MCF 10A (cell line): ENCODE measurements around the gene CTSG. TPM values are rescaled to one million over a fixed set of nuclear protein-coding genes. Genes with fewer than 3 reads are reported as not detected.
"Not testable (repeated sequence)": the region's sequence is repeated elsewhere in the genome, so short reads cannot be mapped to it uniquely, and the experiment has no call there.

Source experiments
- BruUV-seq: library from RNA; stranded (reverse); fragments of 400-500 nt; replicated peaks from 2 replicates; lab custom pipeline; 2021; lab: Mats Ljungman, UMichigan
- CTCF ChIA-PET: fragments of 300-600 bp; sonication (Branson Sonifier 250); formaldehyde crosslinking; extraction: SDS; loops from one replicate; lab custom pipeline; 2021; ENCODE audit warnings: antibody characterized with exemption, inconsistent platforms; lab: Yijun Ruan, JAX
- POLR2A ChIA-PET: fragments of 300-600, 350-650 bp; sonication (Branson Sonifier 250); formaldehyde crosslinking; extraction: SDS; loops from one replicate; lab custom pipeline; 2020; ENCODE audit warnings: antibody characterized with exemption, inconsistent platforms; lab: Yijun Ruan, JAX
- DNase-seq: peaks from one replicate; pipeline ENCODE4 v3.0.0-alpha.2; 2018; ENCODE audit not compliant: unreplicated experiment
- H3K27ac Mint-ChIP-seq: one replicate; pipeline ENCODE4 v1.8.0; 2022; ENCODE audit warnings: mild to moderate bottlenecking, low read depth, mixed read lengths; ENCODE audit not compliant: unreplicated experiment
- H3K27me3 Mint-ChIP-seq: one replicate; pipeline ENCODE4 v1.8.0; 2022; ENCODE audit warnings: mixed read lengths; ENCODE audit not compliant: insufficient read depth, unreplicated experiment
- H3K36me3 Mint-ChIP-seq: one replicate; pipeline ENCODE4 v1.8.0; 2022; ENCODE audit warnings: mild to moderate bottlenecking, moderate library complexity, mixed read lengths; ENCODE audit not compliant: insufficient read depth, unreplicated experiment
- H3K4me1 Mint-ChIP-seq: one replicate; pipeline ENCODE4 v1.8.0; 2022; ENCODE audit warnings: mixed read lengths; ENCODE audit not compliant: insufficient read depth, unreplicated experiment
- H3K4me3 Mint-ChIP-seq: one replicate; pipeline ENCODE4 v1.8.0; 2022; ENCODE audit warnings: mild to moderate bottlenecking, moderate library complexity, mixed read lengths; ENCODE audit not compliant: unreplicated experiment
- H3K9me3 Mint-ChIP-seq: one replicate; pipeline ENCODE4 v1.8.0; 2022; ENCODE audit warnings: mixed read lengths; ENCODE audit not compliant: unreplicated experiment
- CTCF ChIP-seq: fragments of 200-600 bp; IDR thresholded peaks from one replicate; pipeline ENCODE4 v1.8.0; 2022; ENCODE audit warnings: antibody characterized with exemption, mild to moderate bottlenecking; ENCODE audit not compliant: unreplicated experiment
- intact Hi-C: fragments of 100-400 bp; cut with micrococcal nuclease; formaldehyde crosslinking; loops from 2 replicates; pipeline ENCODE4 v1.14.1; 2022
- total RNA-seq: library from RNA; stranded (reverse); gene quantifications from 2 replicates; pipeline ENCODE4 v1.2.3, GENCODE V29; 2022

Gene CTSG
- total RNA-seq, 1 experiment from 2014 or later: not detected

DNA sequence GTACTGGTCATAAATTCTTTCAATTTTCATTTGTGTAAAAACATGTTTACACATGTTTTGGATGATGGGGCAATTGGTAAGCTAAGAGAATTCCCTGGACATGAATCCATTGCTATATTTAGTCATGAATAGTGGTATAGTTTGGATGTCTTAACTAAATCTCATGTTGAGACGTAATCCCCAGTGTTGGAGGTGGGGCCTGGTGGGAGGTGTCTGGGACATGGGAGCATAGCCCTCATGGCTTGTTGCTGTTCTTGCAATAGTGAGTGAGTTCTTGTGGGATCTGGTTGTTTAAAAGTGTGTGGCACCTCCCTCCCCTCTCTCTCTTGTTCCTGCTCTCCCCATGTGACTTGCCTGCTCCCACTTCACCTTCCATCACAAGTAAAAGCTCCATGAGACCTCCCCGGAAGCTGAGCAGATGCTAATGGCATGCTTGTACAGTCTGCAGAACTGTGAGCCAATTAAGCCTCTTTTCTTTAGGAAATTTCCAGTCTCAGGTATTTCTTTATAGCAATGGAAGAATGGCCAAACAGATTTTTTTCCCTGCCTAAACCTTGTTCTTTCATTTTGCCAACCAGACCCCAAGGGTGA, 33.6 kb downstream of the CTSG start:
- Mint-ChIP-seq H3K27me3 (no peaks in the 10 kb centered on the region), H3K4me3 (no peak overlapping the region), H3K36me3 (no peaks in the 10 kb centered on the region), H3K27ac (peak overlapping the region; percentile 77), H3K9me3 (peaks cover 8% of the 10 kb centered on the region), H3K4me1 (peaks cover 6% of the 10 kb centered on the region)
- ChIA-PET CTCF (no interaction called here), POLR2A (interaction anchor here (0.6 kb wide), 1 partner anchor 102 kb away, joined by 3 read pairs; no protein-coding TSS in a partner anchor)
- intact Hi-C loops: no loop called here
- peak; percentile 40 for DNase-seq
- BruUV-seq: no TSS peak
- TF ChIP-seq CTCF: no peak

DNA sequence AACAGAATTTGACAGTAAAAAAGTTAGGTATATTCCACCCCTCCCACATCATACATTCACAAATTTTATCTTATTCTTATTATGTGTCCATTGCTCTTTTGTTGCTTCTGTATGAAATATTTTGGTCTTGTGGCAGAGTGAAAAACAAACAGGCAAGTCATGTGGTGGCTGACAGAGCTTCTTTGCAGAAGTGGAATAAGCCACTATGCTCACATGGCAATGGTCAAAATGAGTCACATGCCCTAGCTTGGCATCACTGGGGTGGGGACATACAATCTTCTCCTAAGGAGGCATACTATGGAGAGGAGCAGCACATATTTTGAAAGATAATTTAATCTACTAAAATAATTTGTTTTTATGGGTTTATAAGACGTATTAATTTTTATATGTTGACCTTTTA, 40.3 kb downstream of the CTSG start:
- ChIA-PET CTCF (no interaction called here), POLR2A (no interaction called here)
- Mint-ChIP-seq H3K4me3 (no peak overlapping the region), H3K4me1 (no peaks in the 10 kb centered on the region), H3K9me3 (peaks cover 7% of the 10 kb centered on the region), H3K27me3 (no peaks in the 10 kb centered on the region), H3K27ac (no peak overlapping the region), H3K36me3 (no peaks in the 10 kb centered on the region)
- intact Hi-C loops: no loop called here
- TF ChIP-seq CTCF: no peak
- DNase-seq: no peak
- no TSS peak for BruUV-seq

DNA sequence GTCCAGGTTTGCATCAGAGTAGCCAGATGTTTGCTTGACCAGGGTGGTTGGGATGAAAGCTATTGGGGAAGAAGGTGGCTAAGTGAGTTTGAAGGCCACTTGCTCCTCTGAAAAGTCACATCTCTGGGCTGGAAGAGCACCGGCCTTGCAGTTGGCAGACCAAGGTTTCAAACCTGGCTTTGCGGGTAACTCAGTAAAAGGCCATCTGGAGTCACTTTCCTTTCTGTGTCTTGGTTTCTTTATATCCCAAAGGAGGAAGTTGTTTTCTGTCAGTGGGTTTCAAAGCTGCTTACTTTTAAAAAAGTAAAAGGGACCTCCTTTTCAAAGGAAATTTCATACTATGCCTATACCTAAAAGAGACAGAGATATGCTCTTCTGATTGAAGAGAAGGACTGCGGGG, 41.8 kb downstream of the CTSG start:
- TF ChIP-seq CTCF: no peak
- intact Hi-C loops: no loop called here
- no TSS peak for BruUV-seq
- Mint-ChIP-seq H3K4me1 (no peaks in the 10 kb centered on the region), H3K36me3 (no peaks in the 10 kb centered on the region), H3K27ac (no peak overlapping the region), H3K4me3 (no peak overlapping the region), H3K9me3 (peaks cover 7% of the 10 kb centered on the region), H3K27me3 (no peaks in the 10 kb centered on the region)
- CTCF ChIA-PET: interaction anchor here (0.6 to 1.2 kb wide), 2 partner anchors 145 to 739 kb away, joined by 3 to 5 read pairs; no protein-coding TSS in a partner anchor
- DNase-seq: no peak
- POLR2A ChIA-PET: no interaction called here

GRCh38 chr14:24525877-24526620, 50.0 kb downstream of the CTSG start:
- peaks cover 33% of the 10 kb centered on the region for H3K27me3 Mint-ChIP-seq
- H3K9me3 Mint-ChIP-seq, BruUV-seq, H3K27ac Mint-ChIP-seq, H3K36me3 Mint-ChIP-seq, H3K4me3 Mint-ChIP-seq, H3K4me1 Mint-ChIP-seq, intact Hi-C loops, POLR2A ChIA-PET, DNase-seq: not testable (repeated sequence)
- CTCF ChIA-PET: interaction anchor here (1.0 kb wide), 1 partner anchor 52 kb away, joined by 3 read pairs; no protein-coding TSS in a partner anchor

Other genes starting within 250 kb of the CTSG start
- gene ADCY4, start 241.2 kb downstream of the CTSG start, total RNA-seq: not detected in 2 replicates
- not detected in 2 replicates for gene RIPK3, start 236.3 kb downstream of the CTSG start, total RNA-seq
- 0.23 and 1.7 TPM in 2 replicates for gene NFATC4, start 208.1 kb downstream of the CTSG start, total RNA-seq
- not detected in 2 replicates for gene NYNRIN, start 177.2 kb downstream of the CTSG start, total RNA-seq
- 2.4 TPM in 2 replicates for gene CBLN3, start 146.6 kb downstream of the CTSG start, total RNA-seq
- 63.0 TPM in 2 replicates for gene KHNYN, start 146.3 kb downstream of the CTSG start, total RNA-seq
- 53.2 and 58.7 TPM in 2 replicates for gene SDR39U1, start 133.5 kb downstream of the CTSG start, total RNA-seq
- gene CMA1, start 68.0 kb downstream of the CTSG start, total RNA-seq: not detected in 2 replicates
- gene GZMH, start 33.4 kb upstream of the CTSG start, total RNA-seq: not detected in 2 replicates
- not detected in 2 replicates for gene GZMB, start 57.9 kb upstream of the CTSG start, total RNA-seq